ENCODE measurements around the gene DUSP12.

DUSP12 gene

DNA sequence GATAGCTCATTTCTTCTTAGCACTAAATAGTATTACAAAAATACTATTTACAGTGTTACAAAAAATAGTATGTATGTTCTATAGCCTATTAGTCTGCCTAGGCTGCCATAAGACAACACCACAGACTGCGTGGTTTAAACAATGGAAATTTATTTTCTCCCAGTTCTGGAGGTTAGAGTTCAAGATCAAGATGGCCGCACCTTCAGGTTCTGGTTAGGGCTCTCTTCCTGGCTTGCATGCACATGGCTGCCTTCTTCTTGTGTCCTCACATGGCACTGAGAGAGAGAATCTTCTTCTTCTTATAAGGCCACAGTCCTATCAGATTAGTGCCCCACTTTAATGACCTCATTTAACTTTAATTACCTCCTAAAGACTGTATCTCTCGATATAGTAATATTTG, 20.7 kb downstream of the DUSP12 start:
- TF ChIP-seq, protein P1, sequence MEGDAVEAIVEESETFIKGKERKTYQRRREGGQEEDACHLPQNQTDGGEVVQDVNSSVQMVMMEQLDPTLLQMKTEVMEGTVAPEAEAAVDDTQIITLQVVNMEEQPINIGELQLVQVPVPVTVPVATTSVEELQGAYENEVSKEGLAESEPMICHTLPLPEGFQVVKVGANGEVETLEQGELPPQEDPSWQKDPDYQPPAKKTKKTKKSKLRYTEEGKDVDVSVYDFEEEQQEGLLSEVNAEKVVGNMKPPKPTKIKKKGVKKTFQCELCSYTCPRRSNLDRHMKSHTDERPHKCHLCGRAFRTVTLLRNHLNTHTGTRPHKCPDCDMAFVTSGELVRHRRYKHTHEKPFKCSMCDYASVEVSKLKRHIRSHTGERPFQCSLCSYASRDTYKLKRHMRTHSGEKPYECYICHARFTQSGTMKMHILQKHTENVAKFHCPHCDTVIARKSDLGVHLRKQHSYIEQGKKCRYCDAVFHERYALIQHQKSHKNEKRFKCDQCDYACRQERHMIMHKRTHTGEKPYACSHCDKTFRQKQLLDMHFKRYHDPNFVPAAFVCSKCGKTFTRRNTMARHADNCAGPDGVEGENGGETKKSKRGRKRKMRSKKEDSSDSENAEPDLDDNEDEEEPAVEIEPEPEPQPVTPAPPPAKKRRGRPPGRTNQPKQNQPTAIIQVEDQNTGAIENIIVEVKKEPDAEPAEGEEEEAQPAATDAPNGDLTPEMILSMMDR (IDR thresholded peaks at IDR 0.05; ENCODE audit: control insufficient read depth, insufficient read depth, low read depth, low read length, missing control alignments), result no peak
- no peak for DNase-seq (ENCODE audit: low read depth)
- H3K4me3 ChIP-seq (ENCODE audit: control insufficient read depth, low read depth, low read length), result no peak overlapping the region

DNA sequence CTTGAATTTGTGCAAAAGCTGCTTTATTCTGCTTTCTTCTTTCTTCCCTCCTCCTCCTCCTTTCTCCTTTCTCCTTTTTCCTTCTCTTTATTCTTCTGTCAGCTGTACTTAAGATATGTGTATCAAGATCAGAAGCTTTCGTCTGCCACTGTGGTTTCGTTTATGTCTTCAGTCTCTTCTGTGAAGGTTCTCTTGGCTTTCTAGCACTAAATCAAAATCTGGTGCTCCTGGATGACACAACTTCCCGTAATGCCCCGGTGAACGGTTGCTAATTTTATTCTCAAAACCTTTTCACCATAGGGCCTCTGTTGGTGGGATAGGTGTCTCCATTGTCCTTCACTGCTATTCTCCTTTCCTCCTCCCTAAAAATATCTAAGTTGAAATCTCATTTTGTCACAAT, 21.6 kb downstream of the DUSP12 start:
- H3K4me3 ChIP-seq (ENCODE audit: control insufficient read depth, low read depth, low read length), result no peak overlapping the region
- no peak for DNase-seq (ENCODE audit: low read depth)
- TF ChIP-seq, protein P1 (IDR thresholded peaks at IDR 0.05; ENCODE audit: control insufficient read depth, insufficient read depth, low read depth, low read length, missing control alignments), result no peak

- no peak for DNase-seq (ENCODE audit: low read depth)
- TF ChIP-seq, protein P1 (IDR thresholded peaks at IDR 0.05; ENCODE audit: control insufficient read depth, insufficient read depth, low read depth, low read length, missing control alignments), result no peak
- H3K4me3 ChIP-seq (ENCODE audit: control insufficient read depth, low read depth, low read length), result no peak overlapping the region
Observed at GRCh38 chr1:161771973-161772372, 22.4 kb downstream of the DUSP12 start.

DNA sequence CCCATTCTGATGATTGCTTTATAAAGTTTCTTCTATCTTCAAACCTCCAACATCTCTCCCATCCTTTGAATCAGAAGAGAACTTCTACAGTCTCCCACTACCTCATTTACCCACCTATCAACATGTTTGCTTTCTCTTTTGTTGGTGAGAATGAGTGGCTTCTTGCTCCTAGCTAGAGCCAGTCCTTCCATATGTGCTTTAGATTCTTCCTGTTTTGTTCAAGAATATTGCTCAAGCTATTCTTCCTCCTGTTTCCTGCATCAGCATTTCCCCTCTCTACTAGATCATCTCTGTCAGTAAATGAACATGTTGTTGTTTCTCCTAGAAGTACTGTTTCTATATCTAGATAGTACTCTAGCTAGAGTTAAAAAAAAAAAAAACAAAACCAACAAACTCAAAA, 22.8 kb downstream of the DUSP12 start:
- TF ChIP-seq, protein P1 (IDR thresholded peaks at IDR 0.05; ENCODE audit: control insufficient read depth, insufficient read depth, low read depth, low read length, missing control alignments), result no peak
- DNase-seq (ENCODE audit: low read depth), result no peak
- no peak overlapping the region for H3K4me3 ChIP-seq (ENCODE audit: control insufficient read depth, low read depth, low read length)

- TF ChIP-seq, protein P1 (IDR thresholded peaks at IDR 0.05; ENCODE audit: control insufficient read depth, insufficient read depth, low read depth, low read length, missing control alignments), result no peak
- H3K4me3 ChIP-seq (ENCODE audit: control insufficient read depth, low read depth, low read length), result no peak overlapping the region
- no peak for DNase-seq (ENCODE audit: low read depth)
Observed at GRCh38 chr1:161773791-161774190, 24.2 kb downstream of the DUSP12 start.

DNA sequence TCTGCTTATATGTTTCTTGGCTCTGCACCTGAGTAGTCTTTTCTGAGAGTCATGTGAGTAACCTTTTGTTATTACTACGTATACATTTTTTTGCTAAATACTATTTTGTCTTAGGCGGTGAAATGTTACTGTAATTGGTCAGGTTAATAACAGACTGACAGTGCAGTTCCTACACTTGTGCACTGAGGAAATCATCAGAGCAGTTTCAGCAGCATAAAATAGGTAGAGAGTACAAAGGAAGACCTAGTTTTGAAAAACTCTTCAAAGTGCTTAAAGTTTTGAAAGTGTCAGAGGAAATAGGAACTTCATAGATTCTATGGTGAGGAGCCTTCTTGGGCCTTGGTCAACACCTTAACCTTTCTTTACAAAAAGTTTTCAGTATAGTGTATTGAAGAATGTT, 27.7 kb downstream of the DUSP12 start:
- H3K4me3 ChIP-seq (ENCODE audit: control insufficient read depth, low read depth, low read length), result no peak overlapping the region
- TF ChIP-seq, protein P1 (IDR thresholded peaks at IDR 0.05; ENCODE audit: control insufficient read depth, insufficient read depth, low read depth, low read length, missing control alignments), result no peak
- DNase-seq (ENCODE audit: low read depth), result no peak

DNA sequence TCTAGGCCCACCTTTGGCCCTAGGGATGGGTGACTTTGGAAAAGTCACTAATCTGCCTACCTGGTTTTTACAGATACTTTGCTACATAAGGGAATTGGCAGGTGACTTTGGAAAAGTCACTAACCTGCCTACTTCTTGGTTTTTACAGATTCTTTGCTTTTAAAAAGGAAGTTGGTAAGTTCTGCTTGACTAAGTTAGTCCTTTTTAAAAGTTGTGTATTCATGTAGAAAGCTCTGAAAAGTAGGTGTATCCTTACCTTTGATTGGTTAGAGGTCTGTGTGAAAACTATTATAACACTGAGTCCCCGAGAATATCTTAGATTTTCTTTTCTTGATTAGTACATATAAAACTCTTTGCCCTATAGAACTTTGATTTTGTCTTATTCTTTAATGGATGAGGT, 28.9 kb downstream of the DUSP12 start:
- no peak overlapping the region for H3K4me3 ChIP-seq (ENCODE audit: control insufficient read depth, low read depth, low read length)
- DNase-seq (ENCODE audit: low read depth), result no peak
- TF ChIP-seq, protein P1 (IDR thresholded peaks at IDR 0.05; ENCODE audit: control insufficient read depth, insufficient read depth, low read depth, low read length, missing control alignments), result no peak

Measured in AG09309 (cell line).